NCI-H2029 treated with DMSO at 0.1 percent for 48 hours (cell line): Measurements from ENCODE around the gene KANK3.
A peak's percentile ranks its signal among the peaks of the same experiment; 100 is the strongest.
"Not testable (repeated sequence)": the region's sequence is repeated elsewhere in the genome, so short reads cannot be mapped to it uniquely, and the experiment has no call there.

Experiments
- DNase-seq: peaks from one replicate; lab custom pipeline; 2025; lab: John Stamatoyannopoulos, UW

The KANK3 gene

GRCh38 chr19:8370176-8371010 is 27.3 kb upstream of the KANK3 start:
- no peak for DNase-seq

- peak; percentile 54 for DNase-seq
Observed at GRCh38 chr19:8367327-8368001, 24.4 kb upstream of the KANK3 start.

DNA sequence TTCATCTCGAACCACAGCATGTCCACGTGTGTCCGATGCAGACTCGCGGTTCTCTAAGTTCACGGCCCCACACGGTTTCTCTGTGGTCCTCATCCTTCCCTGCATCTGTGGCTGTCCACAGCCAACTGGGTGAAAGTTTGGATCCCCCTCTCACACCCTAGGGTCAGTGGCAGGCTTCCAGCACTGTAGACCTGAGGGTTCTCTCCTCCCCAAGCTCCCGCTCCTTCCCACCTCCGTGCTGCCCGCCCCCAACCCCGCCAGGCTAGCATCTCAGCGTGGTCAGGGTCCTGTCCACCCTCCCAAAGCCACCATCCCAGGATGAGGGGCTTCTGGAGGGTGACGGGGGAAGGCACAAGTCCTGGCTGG is 23.9 kb upstream of the KANK3 start:
- no peak for DNase-seq

DNA sequence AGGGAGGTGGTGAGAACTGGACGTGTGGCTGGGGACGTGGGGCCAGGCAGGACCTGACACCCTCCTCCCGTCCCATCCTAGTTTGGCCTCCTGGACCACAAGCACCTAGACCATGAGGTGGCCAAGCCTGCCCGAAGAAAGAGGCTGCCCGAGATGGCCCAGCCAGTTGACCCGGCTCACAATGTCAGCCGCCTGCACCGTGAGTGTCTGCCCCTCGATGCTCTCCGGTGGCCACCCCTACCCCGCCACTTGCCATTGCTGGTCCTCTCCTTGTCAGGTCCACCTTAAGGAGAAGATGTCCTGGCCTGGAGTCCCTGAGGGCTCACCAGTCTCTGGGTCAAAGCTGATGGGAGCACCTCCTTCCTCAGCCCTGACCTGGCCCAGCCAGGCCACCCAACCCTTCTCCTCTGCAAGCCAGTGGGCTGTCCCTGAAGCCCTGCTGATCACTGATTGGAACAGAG is 23.1 kb upstream of the KANK3 start:
- no peak for DNase-seq

GRCh38 chr19:8363803-8364771 is 21.0 kb upstream of the KANK3 start, which contains the start of gene ANGPTL4:
ANGPTL4 (plus strand) TSS chr19:8364155; CDS start chr19:8364322, 167 bp downstream.
- DNase-seq, result no peak

- peak; percentile 93 for DNase-seq
Observed at GRCh38 chr19:8361921-8362793, 19.1 kb upstream of the KANK3 start.

- no peak for DNase-seq
Observed at GRCh38 chr19:8360196-8360595, 17.1 kb upstream of the KANK3 start.

DNA sequence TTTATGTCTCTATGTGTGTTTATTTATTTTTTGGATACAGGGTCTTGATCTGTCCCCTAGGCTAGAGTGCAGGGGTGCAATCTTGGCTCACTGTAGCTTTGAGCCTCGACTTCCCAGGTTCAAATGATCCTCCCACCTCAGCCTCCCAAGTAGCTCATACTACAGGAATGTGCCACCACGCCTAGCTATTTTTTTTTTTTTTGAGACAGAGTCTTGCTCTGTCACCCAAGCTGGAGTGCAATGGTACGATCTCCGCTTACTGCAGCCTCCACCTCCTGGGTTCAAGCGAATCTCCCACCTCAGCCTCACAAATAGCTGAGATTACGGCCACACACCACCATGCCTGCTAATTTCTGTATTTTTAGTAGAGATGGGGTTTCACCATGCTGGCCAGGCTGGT is 15.9 kb upstream of the KANK3 start:
- DNase-seq, result no peak

DNA sequence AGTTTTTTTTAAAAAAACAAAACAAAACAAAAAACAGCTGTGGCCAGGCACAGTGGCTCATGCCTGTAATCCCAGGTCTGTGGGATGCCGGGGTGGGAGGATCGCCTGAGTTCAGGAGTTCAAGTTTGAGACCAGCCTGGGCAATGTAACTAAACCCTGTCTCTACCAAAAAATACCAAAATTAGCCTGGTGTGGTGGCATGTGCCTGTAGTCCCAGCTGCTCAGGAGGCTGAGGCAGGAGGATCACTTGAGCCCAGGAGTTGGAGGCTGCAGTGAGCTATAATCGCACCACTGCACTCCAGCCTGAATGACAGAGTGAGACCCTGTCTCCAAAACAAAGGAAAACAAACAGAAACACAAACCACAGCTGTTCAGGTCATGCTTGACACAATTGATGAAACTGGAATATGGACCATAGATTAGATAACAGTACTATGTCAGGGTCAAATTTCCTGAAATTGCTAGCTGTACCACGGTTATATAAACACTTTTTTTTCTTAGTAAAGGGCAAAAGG is 14.0 kb upstream of the KANK3 start:
- no peak for DNase-seq

DNA sequence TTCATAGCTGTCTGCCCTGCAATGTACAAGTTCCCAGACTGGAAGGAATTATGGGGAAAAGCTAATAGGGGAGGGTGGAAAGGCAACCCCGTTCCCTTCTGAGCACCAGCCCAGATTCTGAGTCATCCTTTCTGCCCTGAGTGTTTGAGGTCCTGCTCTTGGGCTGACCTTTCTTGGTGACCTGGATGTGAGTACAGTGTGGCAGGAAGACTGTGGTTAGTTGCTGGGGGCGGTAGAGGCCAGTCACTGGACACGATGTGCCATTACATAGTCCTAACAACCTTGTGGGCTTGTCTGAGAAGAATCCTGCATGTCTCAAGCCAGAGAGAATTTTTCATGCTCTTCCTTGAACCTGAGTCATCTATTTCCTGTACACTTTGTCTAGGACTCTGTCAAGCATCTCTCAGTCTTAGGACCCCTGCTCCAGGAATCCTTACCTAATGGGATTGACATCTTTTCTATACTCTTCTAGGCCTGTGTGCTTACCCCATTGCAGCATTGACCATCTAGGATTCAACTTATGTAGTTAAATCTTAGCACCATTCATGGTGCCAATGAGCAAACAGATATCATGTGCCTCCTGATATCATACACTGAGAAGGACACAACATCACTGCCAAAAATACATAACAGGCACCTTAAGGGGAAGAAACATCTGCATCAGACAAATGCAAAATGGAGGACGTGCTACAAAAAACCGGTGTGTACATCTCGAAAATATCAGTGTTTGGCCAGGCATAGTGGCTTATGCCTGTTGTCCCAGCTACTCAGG is 12.8 kb upstream of the KANK3 start:
- DNase-seq, result no peak

DNA sequence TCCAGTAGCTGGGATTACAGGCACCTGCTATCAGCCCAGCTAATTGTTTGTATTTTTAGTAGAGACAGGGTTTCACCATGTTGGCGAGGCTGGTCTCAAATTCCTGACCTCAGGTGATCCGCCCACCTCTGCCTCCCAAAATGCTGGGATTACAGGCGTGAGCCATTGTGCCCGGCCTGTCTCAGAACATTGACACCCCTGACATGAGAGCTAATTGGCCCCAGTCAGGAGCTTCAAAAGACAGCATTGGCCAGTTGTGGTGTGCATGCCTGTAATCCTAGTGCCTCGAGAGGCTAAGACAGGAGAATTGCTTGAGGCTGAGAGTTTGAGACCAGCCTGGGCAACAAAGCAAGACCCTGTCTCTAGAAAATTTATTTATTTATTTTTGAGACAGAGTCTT is 9.8 kb upstream of the KANK3 start:
- DNase-seq, result not testable (repeated sequence)

DNA sequence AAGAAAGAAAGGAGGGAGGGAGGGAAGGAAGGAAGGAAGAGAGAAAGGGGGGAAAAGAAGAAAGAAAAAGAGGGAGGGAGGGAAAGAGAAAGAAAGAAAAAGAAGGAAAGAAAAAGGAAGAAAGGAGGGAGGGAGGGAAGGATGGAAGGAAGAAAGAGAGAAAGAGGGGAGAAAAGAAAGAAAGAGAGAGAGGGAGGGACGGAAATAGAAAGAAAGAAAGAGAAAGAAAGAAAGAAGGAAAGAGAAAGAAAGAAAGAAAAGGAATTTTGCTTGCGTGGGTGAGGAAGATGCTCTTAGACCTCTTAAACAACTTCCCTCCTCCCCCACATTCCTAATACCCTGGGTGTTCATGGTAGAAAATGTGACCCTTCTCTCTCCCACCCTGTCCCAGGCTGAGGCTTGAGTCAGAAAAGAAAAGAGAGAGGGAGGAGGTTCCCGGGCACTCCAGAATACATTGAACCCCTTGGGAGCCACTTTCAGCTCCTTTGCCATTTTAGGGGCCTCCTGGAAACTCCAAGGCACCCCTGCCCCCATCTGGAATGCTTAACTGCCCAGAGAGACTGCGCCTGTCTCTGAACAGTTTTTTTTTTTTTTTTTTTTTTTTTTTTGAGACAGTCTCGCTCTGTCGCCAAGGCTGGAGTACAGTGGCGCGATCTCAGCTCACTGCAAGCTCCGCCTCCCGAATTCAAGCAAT is 9.2 kb upstream of the KANK3 start:
- no peak for DNase-seq

DNA sequence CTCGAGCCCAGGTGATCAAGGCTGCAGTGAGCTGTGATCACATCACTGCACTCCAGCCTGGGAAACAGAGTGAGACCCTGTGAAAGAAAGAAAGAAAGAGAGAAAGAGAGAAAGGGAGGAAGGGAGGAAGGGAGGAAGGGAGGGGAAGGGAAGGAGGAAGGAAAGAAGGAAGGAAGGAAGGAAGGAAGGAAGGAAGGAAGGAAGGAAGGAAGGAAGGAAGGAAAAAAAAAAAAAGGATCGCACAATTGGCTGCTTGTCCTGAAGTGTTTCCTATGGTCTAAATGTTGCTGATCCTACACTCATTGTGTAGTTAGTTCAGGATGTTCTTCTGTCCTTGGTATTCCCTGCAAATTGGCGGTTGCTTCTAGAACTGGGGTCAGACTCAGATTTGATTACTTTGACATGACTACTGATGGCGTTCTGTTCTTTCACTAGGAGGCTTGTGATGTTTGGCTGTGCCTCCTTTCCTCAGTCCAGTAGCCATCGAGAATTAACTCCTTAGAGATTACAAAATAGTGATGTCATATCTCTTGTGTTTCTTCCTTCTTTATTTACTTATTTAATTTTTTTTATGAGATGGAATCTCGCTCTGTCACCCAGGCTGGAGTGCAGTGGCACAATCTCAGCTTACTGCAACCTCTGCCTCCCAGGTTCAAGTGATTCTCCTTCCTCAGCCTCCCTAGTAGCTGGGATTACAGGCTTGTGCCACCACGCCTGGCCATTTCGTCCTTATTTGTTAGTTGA is 6.7 kb upstream of the KANK3 start:
- DNase-seq, result not testable (repeated sequence)

DNA sequence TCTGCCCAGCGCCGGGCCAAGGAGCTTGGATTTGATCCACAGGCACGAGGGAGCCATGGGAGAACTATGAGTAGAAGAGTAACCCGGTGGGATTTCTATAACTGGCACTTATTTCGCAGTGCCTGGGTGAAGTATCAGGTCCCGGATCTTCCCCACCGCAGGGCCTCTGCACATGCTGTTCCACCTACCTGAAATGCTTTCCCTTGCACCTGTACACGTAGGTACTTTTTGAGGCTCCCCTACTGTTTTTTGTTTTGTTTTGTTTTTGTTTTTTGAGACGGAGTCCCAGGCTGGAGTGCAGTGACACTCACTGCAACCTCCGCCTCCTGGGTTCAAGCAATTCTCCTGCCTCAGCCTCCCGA is 402 bp upstream of the KANK3 start:
- DNase-seq, result no peak

DNA sequence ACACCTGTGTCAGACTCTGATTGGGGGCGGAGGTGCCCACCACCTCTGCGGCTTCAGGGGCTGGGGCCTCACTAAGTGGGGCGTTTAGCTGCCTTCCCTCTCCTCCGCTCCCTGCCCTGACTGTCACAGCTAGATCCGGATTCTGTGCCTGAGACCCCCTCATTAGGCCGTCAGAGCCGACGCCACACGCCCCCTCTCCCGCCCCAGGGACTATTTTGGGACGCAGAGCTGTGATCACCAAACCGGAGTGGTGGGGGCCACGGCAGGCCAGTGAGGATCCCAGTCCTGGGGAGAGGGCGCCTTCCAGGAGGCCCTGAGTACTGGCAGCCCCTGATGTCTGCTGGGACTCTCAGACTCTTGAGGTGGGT is 762 bp downstream of the KANK3 start:
- no peak for DNase-seq

DNA sequence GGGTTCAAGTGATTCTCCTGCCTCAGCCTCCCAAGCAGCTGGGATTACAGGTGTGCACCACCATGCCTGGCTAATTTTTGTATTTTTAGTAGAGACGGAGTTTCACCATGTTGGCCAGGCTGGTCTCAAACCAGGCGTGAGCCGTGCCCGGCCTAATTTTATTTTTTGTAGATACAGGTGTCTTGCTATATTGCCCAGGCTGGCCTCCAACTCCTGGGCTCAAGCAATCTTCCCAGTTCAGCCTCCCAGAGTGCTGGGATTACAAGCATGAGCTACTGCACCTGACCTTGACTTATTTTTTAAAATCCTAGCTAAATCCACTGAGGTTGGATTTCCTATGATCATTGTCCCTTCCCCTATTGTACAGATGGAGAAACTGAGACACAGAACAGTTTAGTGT is 1.6 kb downstream of the KANK3 start:
- not testable (repeated sequence) for DNase-seq

DNA sequence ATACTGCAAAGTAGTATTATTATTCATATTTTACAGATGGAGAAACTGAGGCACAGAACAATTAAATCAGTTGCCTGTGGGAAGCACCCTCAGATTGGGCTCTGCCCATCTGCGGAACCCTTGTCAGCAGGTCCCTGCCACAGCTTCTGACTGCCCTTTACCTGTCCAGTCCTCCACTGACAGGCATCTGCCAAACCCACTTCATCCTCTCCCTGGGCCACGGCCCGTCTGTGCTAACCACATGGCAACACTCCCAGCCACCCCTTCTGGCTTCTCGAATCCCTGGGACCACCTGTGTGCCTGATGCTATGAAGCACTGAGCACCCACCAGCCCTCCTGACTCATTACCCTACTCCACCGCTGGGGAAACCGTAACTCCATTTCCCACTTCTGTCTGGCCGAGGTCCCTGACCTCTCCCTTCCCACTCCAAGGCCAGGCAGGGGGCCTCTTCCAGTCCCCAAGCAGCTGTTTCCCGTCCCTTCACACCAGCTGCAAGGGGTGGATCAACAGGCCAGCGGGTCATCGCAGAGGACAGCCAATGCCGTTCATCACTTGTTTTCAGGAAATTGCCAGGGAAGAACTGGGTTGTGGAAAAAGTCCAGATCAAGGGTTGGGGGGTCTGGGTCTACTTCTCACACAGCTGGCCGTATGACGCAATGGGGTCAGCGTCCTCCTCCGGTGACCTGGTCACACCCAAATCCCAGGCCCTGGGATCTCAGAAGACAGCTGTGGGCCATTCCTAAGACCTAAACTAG is 2.5 kb downstream of the KANK3 start:
- DNase-seq, result no peak

GRCh38 chr19:8338835-8339234 is 4.2 kb downstream of the KANK3 start:
- DNase-seq, result no peak
